ENCODE results near the gene WFDC10B. TPM values are rescaled to one million over a fixed set of nuclear protein-coding genes. Genes with fewer than 3 reads are reported as not detected.

The WFDC10B gene
- total and polyA plus RNA-seq, 9 of the 15 experiments (the other 6 are each of a cell fraction or from before 2014, with no cell fraction given), result not detected

DNA sequence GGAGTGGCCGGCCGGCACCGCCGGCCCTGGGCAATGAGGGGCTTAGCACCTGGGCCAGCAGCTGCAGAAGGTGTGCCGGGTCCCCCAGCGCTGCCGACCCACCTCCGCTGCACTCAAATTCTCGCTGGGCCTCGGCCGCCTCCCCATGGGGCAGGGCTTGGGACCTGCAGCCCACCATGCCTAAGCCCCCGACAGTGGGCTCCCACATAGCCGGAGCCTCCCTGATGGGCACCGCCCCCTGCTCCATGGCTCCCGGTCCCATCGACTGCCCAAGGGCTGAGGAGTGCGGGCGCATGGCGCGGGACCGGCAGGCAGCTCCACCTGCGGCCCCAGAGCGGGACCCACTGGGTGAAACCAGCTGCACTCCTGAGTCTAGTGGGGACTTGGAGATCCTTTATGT lies 31.2 kb upstream of the WFDC10B start (continued):
- no peak for TF ChIP-seq CLOCK (CRISPR knock-in tag; IDR thresholded peaks at IDR 0.05; ENCODE audit: borderline replicate concordance)

DNA sequence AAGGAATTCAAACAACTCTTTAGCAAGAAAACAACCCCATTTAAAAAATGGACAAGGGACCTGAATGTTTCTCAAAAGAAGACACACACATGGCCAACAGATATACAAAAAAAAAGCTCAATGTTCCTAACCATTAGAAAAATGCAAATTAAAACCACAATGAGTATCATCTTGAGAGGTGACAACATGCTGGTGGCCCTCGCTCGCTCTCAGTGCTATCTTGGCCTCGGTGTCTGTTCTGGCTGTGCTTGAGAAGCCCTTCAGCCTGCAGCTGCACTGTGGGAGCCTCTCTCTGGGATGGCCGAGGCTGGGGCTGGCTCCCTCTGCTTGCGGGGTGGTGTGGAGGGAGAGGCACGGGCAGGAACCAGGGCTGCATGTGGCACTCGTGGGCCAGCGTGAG lies 30.7 kb upstream of the WFDC10B start:
- CTCF ChIA-PET (ENCODE audit: low intra/inter-chr PET ratio), result no interaction called here
- no TSS peak for BruUV-seq (replicated peaks)
- Histone ChIP-seq H3K9me3 (replicated peaks; ENCODE audit: control insufficient read depth, insufficient read depth, low read depth, low read length) (no peaks in the 10 kb centered on the region), H3K36me3 (ENCODE audit: control insufficient read depth, insufficient read depth, low read length) (no peaks in the 10 kb centered on the region), H3K27ac (ENCODE audit: extremely low read depth, low read depth, low read length) (no peak overlapping the region), H3K79me2 (ENCODE audit: control insufficient read depth, insufficient read depth, low read length) (no peaks in the 10 kb centered on the region), H3K4me1 (replicated peaks in 1 of 2; ENCODE audit: control insufficient read depth in 2 of 2, insufficient read depth in 2 of 2, low read length in 2 of 2) (no peaks in the 10 kb centered on the region), H3K9me1 (ENCODE audit: control insufficient read depth, insufficient read depth, low read length) (no peaks in the 10 kb centered on the region), H4K20me1 (replicated peaks; ENCODE audit: control insufficient read depth, insufficient read depth, low read length) (no peaks in the 10 kb centered on the region), H3K27me3 (ENCODE audit: control insufficient read depth in 2 of 2, insufficient read depth in 2 of 2, low read length in 2 of 2) (no peaks in the 10 kb centered on the region), H3K4me3 (no peak overlapping the region), H3K9ac (ENCODE audit: insufficient read depth in 1 of 2, low read depth in 2 of 2, low read length in 2 of 2) (no peak overlapping the region), H2AFZ (ENCODE audit: low read depth, low read length) (no peak overlapping the region), H3K4me2 (ENCODE audit: insufficient read depth, low read length) (no peak overlapping the region)
- intact Hi-C loops (cut with micrococcal nuclease), result no loop called here
- WGBS (ENCODE audit: insufficient coverage, low coverage, missing lambda C conversion rate), result 0% methylated on average over 8 of the region's 8 CpGs
- POLR2A ChIA-PET, result interaction anchor here (0.6 to 0.8 kb wide), 2 partner anchors 235 to 360 kb away, joined by 3 to 5 read pairs; no protein-coding TSS in a partner anchor
- FAIRE-seq (no peak), ATAC-seq (no peak), DNase-seq (ENCODE audit: extremely low read depth in 1 of 4, low spot score in 3 of 4) (no peak)
- in situ Hi-C loops (cut with MboI), result no loop called here
- TF ChIP-seq ZNF780A (CRISPR knock-in tag; IDR thresholded peaks at IDR 0.05) (no peak), ZNF316 (IDR thresholded peaks at IDR 0.05) (no peak), TCF7L2 (IDR thresholded peaks at IDR 0.05; ENCODE audit: low read depth, low read length) (no peak), SAFB2 (IDR thresholded peaks at IDR 0.05; ENCODE audit: borderline replicate concordance, low read depth, low read length, severe bottlenecking) (no peak), TOE1 (IDR thresholded peaks at IDR 0.05; ENCODE audit: borderline replicate concordance) (no peak), TOE1 (CRISPR knock-in tag; IDR thresholded peaks at IDR 0.05; ENCODE audit: borderline replicate concordance, low read depth) (no peak), SP2 (IDR thresholded peaks at IDR 0.05; ENCODE audit: extremely low read depth, low read depth, low read length, poor library complexity, severe bottlenecking) (no peak)

Measured in K562 (cell line).